ENCODE measurements around the gene BABAM2. TPM values are rescaled to one million over a fixed set of nuclear protein-coding genes. Genes with fewer than 3 reads are reported as not detected.

Gene BABAM2
- total RNA-seq, 2 donors from 2014 or later, result 36.4 to 40.9 TPM

DNA sequence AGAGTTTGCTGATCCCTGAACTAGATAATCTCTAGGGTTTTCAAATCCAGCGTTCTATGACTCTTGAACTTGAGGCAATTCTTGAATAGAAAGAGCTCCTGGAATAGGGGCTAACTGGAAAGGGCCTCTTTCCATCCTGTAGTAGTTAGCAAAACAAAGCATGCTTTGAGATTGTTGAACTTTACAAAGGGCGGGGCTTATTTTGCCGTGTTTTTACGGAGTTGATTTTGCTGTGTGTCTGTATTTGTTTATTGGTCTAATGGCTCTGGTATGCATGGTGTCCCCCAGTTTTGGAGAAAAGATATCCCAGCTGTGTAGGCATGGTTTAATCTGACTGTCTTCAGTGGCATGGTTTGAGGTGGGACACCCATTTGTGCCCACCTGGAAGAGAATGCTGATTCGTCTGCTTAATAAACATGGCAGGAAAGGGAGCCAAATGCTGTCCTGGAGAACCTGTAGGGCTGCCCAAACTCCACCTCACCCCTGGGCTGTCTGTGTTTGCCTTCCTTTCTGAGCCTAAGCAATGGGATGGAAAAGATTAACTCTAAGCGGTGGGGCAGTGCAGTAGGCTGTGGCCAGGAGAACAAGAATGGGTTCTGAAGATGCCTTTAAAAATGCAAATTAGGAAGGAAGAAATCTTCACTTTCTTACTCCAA, 428.1 kb downstream of the BABAM2 start:
- Histone ChIP-seq H3K4me3 (ENCODE audit: low read length) (no peak overlapping the region), H3K9ac (ENCODE audit: extremely low read depth, low read length, poor library complexity, severe bottlenecking) (no peak overlapping the region), H3K4me1 (ENCODE audit: control insufficient read depth, insufficient read depth, low read length) (peaks cover 7% of the 10 kb centered on the region), H3K27me3 (ENCODE audit: control insufficient read depth, insufficient read depth, low read length, poor library complexity, severe bottlenecking) (no peaks in the 10 kb centered on the region), H3K27ac (ENCODE audit: low read depth, low read length) (no peak overlapping the region), H3K36me3 (ENCODE audit: control insufficient read depth, insufficient read depth, low read length) (no peaks in the 10 kb centered on the region), H3K9me3 (ENCODE audit: control insufficient read depth, low read length) (no peaks in the 10 kb centered on the region)
- Mint-ChIP-seq H3K4me1 (peaks cover 24% of the 10 kb centered on the region), H3K4me3 (no peak overlapping the region), H3K36me3 (ENCODE audit: low read depth) (no peaks in the 10 kb centered on the region), H3K27me3 (ENCODE audit: insufficient read depth) (no peaks in the 10 kb centered on the region), H3K27ac (no peak overlapping the region), H3K9me3 (no peaks in the 10 kb centered on the region)
- TF ChIP-seq, protein P1, sequence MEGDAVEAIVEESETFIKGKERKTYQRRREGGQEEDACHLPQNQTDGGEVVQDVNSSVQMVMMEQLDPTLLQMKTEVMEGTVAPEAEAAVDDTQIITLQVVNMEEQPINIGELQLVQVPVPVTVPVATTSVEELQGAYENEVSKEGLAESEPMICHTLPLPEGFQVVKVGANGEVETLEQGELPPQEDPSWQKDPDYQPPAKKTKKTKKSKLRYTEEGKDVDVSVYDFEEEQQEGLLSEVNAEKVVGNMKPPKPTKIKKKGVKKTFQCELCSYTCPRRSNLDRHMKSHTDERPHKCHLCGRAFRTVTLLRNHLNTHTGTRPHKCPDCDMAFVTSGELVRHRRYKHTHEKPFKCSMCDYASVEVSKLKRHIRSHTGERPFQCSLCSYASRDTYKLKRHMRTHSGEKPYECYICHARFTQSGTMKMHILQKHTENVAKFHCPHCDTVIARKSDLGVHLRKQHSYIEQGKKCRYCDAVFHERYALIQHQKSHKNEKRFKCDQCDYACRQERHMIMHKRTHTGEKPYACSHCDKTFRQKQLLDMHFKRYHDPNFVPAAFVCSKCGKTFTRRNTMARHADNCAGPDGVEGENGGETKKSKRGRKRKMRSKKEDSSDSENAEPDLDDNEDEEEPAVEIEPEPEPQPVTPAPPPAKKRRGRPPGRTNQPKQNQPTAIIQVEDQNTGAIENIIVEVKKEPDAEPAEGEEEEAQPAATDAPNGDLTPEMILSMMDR (conservative IDR thresholded peaks at IDR 0.05), result no peak
- WGBS, 2 experiments (ENCODE audit: insufficient coverage in 1 of 2, insufficient read length in 1 of 2), result 92 to 94% methylated on average over 3 to 6 of the region's 6 CpGs
- peak; percentile 23 for DNase-seq

DNA sequence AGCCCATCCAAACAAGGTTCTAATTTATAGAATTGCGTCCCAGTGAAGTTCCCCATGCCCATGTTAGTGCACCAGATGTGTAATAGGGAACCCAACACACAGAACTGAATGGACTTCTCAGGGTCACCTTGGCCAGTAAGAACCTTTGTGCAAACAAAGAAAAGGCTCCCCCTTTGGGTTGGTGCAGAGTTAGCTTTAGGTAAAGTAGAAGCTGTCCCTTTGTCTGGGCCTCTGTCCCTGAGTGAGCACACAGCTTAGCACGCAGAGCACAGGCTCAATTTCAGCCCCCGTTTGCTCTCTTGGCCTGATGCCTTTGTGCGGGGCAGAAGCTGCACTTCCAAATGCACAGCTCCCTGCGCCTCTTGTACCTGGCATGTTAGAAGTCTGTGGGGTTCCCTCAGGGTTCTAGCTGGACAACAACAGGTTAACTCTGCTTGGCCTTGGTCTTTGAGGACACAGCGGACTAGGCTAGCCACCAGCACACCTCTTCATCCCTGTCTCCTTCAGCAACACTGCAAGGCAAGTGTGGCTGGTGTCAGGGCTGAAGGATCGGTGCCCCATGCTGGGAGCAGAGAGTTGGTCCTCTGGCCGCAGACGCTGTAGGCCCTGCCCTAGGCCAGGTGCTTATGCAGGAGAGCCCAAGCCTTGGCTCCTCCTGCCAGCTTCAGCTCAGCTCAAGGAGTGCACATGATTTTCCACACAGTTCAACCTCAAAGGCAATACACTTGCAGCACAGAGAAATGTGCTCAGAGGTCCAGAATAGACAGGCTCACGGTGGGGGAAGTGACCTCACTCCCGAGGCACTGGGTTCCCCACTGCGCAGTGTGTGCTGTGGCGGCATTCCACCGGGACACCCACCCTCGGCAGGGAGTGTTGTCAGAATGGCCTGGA, 428.8 kb downstream of the BABAM2 start:
- Mint-ChIP-seq H3K4me3 (no peak overlapping the region), H3K4me1 (peaks cover 24% of the 10 kb centered on the region), H3K27me3 (ENCODE audit: insufficient read depth) (no peaks in the 10 kb centered on the region), H3K27ac (peak overlapping the region; percentile 44), H3K36me3 (ENCODE audit: low read depth) (no peaks in the 10 kb centered on the region), H3K9me3 (no peaks in the 10 kb centered on the region)
- Histone ChIP-seq H3K27me3 (ENCODE audit: control insufficient read depth, insufficient read depth, low read length, poor library complexity, severe bottlenecking) (no peaks in the 10 kb centered on the region), H3K9me3 (ENCODE audit: control insufficient read depth, low read length) (no peaks in the 10 kb centered on the region), H3K4me3 (ENCODE audit: low read length) (no peak overlapping the region), H3K27ac (ENCODE audit: low read depth, low read length) (no peak overlapping the region), H3K4me1 (ENCODE audit: control insufficient read depth, insufficient read depth, low read length) (peaks cover 7% of the 10 kb centered on the region), H3K9ac (ENCODE audit: extremely low read depth, low read length, poor library complexity, severe bottlenecking) (no peak overlapping the region), H3K36me3 (ENCODE audit: control insufficient read depth, insufficient read depth, low read length) (no peaks in the 10 kb centered on the region)
- DNase-seq, result peak; percentile 57
- WGBS, 2 experiments (ENCODE audit: insufficient coverage in 1 of 2, insufficient read length in 1 of 2), result 94 to 97% methylated on average over 11 to 15 of the region's 15 CpGs
- TF ChIP-seq, protein P1 (conservative IDR thresholded peaks at IDR 0.05), result peak; percentile 30

DNA sequence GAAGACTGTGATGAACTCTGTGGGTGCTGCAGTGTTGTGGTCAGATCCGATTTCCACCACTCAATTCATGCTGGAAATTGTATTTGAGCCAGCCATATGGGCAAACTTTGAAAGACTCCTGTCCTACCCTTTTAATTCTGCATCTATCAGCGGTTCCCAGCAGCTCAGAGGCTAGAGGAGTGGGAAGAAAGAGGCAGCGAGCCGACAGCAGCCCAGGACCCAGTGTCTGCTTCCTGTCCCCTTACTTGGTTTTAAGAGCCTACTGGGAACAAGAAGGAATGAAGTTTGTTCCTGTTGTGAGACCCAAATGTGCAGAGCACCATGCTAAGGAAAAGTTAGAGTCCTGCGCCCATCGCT, 429.5 kb downstream of the BABAM2 start:
- peaks cover 8% of the 10 kb centered on the region for H3K4me1 ChIP-seq (ENCODE audit: control insufficient read depth, insufficient read depth, low read length)
- H3K36me3 ChIP-seq (ENCODE audit: control insufficient read depth, insufficient read depth, low read length), result no peaks in the 10 kb centered on the region
- H3K27ac ChIP-seq (ENCODE audit: low read depth, low read length), result no peak overlapping the region
- TF ChIP-seq, protein P1 (conservative IDR thresholded peaks at IDR 0.05), result no peak
- H3K36me3 Mint-ChIP-seq (ENCODE audit: low read depth), result no peaks in the 10 kb centered on the region
- no peaks in the 10 kb centered on the region for H3K27me3 ChIP-seq (ENCODE audit: control insufficient read depth, insufficient read depth, low read length, poor library complexity, severe bottlenecking)
- DNase-seq, result peak; percentile 42
- WGBS, 2 experiments (ENCODE audit: insufficient coverage in 1 of 2, insufficient read length in 1 of 2), result 92 to 96% methylated on average over 5 to 6 of the region's 6 CpGs
- H3K9ac ChIP-seq (ENCODE audit: extremely low read depth, low read length, poor library complexity, severe bottlenecking), result no peak overlapping the region
- H3K27ac Mint-ChIP-seq, result no peak overlapping the region
- H3K9me3 ChIP-seq (ENCODE audit: control insufficient read depth, low read length), result no peaks in the 10 kb centered on the region
- H3K4me1 Mint-ChIP-seq, result peaks cover 21% of the 10 kb centered on the region
- no peaks in the 10 kb centered on the region for H3K27me3 Mint-ChIP-seq (ENCODE audit: insufficient read depth)
- no peak overlapping the region for H3K4me3 ChIP-seq (ENCODE audit: low read length)
- no peaks in the 10 kb centered on the region for H3K9me3 Mint-ChIP-seq
- H3K4me3 Mint-ChIP-seq, result no peak overlapping the region

Measured in endodermal cell (in vitro differentiated cells).